SU-DHL-6 (cell line): Measurements from ENCODE around the gene PLXNB2.
"Not testable (repeated sequence)": the region's sequence is repeated elsewhere in the genome, so short reads cannot be mapped to it uniquely, and the experiment has no call there.

ENCODE experiments used
- H2AFZ ChIP-seq: fragments of 200-600 bp; sonication (generic); 2 replicates; pipeline ENCODE4 v1.6.1; 2014; ENCODE audit warnings: low read depth, mild to moderate bottlenecking, moderate library complexity, mixed read lengths, antibody characterized with exemption, low read length; ENCODE audit not compliant: severe bottlenecking
- H3F3A ChIP-seq: fragments of 200-600 bp; shearing (Covaris generic); 2 replicates; pipeline ENCODE4 v1.6.0; 2016; ENCODE audit warnings: antibody characterized with exemption, mild to moderate bottlenecking; ENCODE audit not compliant: insufficient read depth
- H3K27ac ChIP-seq: fragments of 200-600 bp; sonication (generic); 2 replicates; pipeline ENCODE4 v1.5.1; 2016; ENCODE audit warnings: low read depth, mild to moderate bottlenecking, low read length, moderate library complexity, mixed read lengths
- H3K27me3 ChIP-seq: fragments of 200-600 bp; sonication (generic), shearing (Covaris generic); 2 replicates; pipeline ENCODE4 v1.6.0; 2014; ENCODE audit warnings: mild to moderate bottlenecking, low read length
- H3K36me3 ChIP-seq: fragments of 200-600 bp; sonication (generic); 2 replicates; pipeline ENCODE4 v1.6.1; 2014; ENCODE audit warnings: mild to moderate bottlenecking, low read length, mixed read lengths
- H3K4me2 ChIP-seq: fragments of 300-600, 200-600 bp; shearing (Covaris generic), sonication (generic); 2 replicates; pipeline ENCODE4 v1.6.0; 2014; ENCODE audit warnings: low read length, low read depth, mild to moderate bottlenecking; ENCODE audit not compliant: poor library complexity, severe bottlenecking
- H3K4me3 ChIP-seq: fragments of 200-600 bp; sonication (generic); 2 replicates; pipeline ENCODE4 v1.5.1; 2014; ENCODE audit warnings: antibody characterized with exemption, low read length, mild to moderate bottlenecking, mixed read lengths; ENCODE audit not compliant: insufficient read depth, poor library complexity, severe bottlenecking
- H3K79me2 ChIP-seq: fragments of 200-600 bp; sonication (generic); 2 replicates; pipeline ENCODE4 v1.6.1; 2014; ENCODE audit warnings: mild to moderate bottlenecking, low read length, moderate library complexity; ENCODE audit not compliant: insufficient read depth
- H3K9ac ChIP-seq: fragments of 200-600 bp; sonication (generic); 2 replicates; pipeline ENCODE4 v1.7.0; 2014; ENCODE audit warnings: mild to moderate bottlenecking, low read length
- H3K9me2 ChIP-seq: fragments of 200-600 bp; sonication (generic); replicated peaks from 2 replicates; pipeline ENCODE4 v1.6.1; 2014; ENCODE audit warnings: low read length; ENCODE audit not compliant: insufficient read depth
- H3K9me3 ChIP-seq: fragments of 200-600 bp; sonication (generic); 2 replicates; pipeline ENCODE4 v1.6.1; 2014; ENCODE audit warnings: low read length, mixed read lengths; ENCODE audit not compliant: insufficient read depth
- H4K20me1 ChIP-seq: fragments of 200-600 bp; sonication (generic); 2 replicates; pipeline ENCODE4 v1.6.1; 2014; ENCODE audit warnings: low read depth, mild to moderate bottlenecking, antibody characterized with exemption, low read length, moderate library complexity, mixed read lengths
- CTCF ChIP-seq: fragments of 200-600 bp; sonication (generic); IDR thresholded peaks from one replicate; pipeline ENCODE4 v1.5.1; 2017; ENCODE audit warnings: antibody characterized with exemption, mild to moderate bottlenecking, low read length, moderate library complexity; ENCODE audit not compliant: insufficient read depth, poor library complexity, severe bottlenecking
- EZH2phosphoT487 ChIP-seq: fragments of 200-600 bp; sonication (generic), shearing (Covaris generic); conservative IDR thresholded peaks from 2 replicates; pipeline ENCODE4 v1.6.1; 2018; ENCODE audit warnings: mild to moderate bottlenecking, antibody characterized with exemption, low read length, moderate library complexity, mixed read lengths

The PLXNB2 gene

GRCh38 chr22:50325444-50326224 lies 18.2 kb upstream of the PLXNB2 start:
- H3K9me3 ChIP-seq = no peaks in the 10 kb centered on the region
- H2AFZ ChIP-seq = no peak overlapping the region
- no peak overlapping the region for H3K27ac ChIP-seq
- H3K27me3 ChIP-seq = no peaks in the 10 kb centered on the region
- H3K9ac ChIP-seq = no peak overlapping the region
- no peaks in the 10 kb centered on the region for H3K79me2 ChIP-seq
- no peak overlapping the region for H3K4me2 ChIP-seq
- no peaks in the 10 kb centered on the region for H3K36me3 ChIP-seq
- H4K20me1 ChIP-seq = no peaks in the 10 kb centered on the region
- no peak overlapping the region for H3K4me3 ChIP-seq
- TF ChIP-seq CTCF (no peak), EZH2phosphoT487 (no peak)
- H3K9me2 ChIP-seq = no peaks in the 10 kb centered on the region
- peaks cover 13% of the 10 kb centered on the region for H3F3A ChIP-seq

GRCh38 chr22:50323900-50324299 lies 16.5 kb upstream of the PLXNB2 start:
- Histone ChIP-seq H3K9me3 (no peaks in the 10 kb centered on the region), H3F3A (peaks cover 5% of the 10 kb centered on the region; the same call in 1 of the 2 replicates), H3K4me3 (no peak overlapping the region), H3K27me3 (no peaks in the 10 kb centered on the region), H3K9me2 (no peaks in the 10 kb centered on the region), H3K79me2 (no peaks in the 10 kb centered on the region), H3K4me2 (no peak overlapping the region), H3K36me3 (no peaks in the 10 kb centered on the region), H3K9ac (no peak overlapping the region), H3K27ac (no peak overlapping the region), H2AFZ (no peak overlapping the region), H4K20me1 (no peaks in the 10 kb centered on the region)
- TF ChIP-seq EZH2phosphoT487 (no peak), CTCF (no peak)

- not testable (repeated sequence) for H3K9me2 ChIP-seq, H3K9ac ChIP-seq, H3K9me3 ChIP-seq, H3K27ac ChIP-seq, H3K4me2 ChIP-seq, H3K4me3 ChIP-seq, H2AFZ ChIP-seq, H3K27me3 ChIP-seq, H3K79me2 ChIP-seq, H3K36me3 ChIP-seq, H4K20me1 ChIP-seq
- H3F3A ChIP-seq = peaks cover 11% of the 10 kb centered on the region
Measured at GRCh38 chr22:50322382-50323104, 15.1 kb upstream of the PLXNB2 start.
